NCI-H1092 treated with DMSO at 0.1 percent for 48 hours (cell line): Measurements from ENCODE around the gene ADAMTSL1.

Experiments used
- DNase-seq: peaks from one replicate; lab custom pipeline; 2025; lab: John Stamatoyannopoulos, UW

The ADAMTSL1 gene

GRCh38 chr9:18941060-18941740 is 467.2 kb downstream of the ADAMTSL1 start:
- peak; percentile 80 for DNase-seq

GRCh38 chr9:18942801-18943200 is 468.8 kb downstream of the ADAMTSL1 start:
- DNase-seq: no peak

- peak; percentile 36 for DNase-seq
Measured at GRCh38 chr9:18947892-18948339, 474.0 kb downstream of the ADAMTSL1 start.

GRCh38 chr9:18951936-18952335 is 478.0 kb downstream of the ADAMTSL1 start:
- DNase-seq: no peak

GRCh38 chr9:18955626-18956025 is 481.7 kb downstream of the ADAMTSL1 start:
- no peak for DNase-seq
